ENCODE data around the gene SPRED3.
"Not testable (repeated sequence)": the region's sequence is repeated elsewhere in the genome, so short reads cannot be mapped to it uniquely, and the experiment has no call there.

DNA sequence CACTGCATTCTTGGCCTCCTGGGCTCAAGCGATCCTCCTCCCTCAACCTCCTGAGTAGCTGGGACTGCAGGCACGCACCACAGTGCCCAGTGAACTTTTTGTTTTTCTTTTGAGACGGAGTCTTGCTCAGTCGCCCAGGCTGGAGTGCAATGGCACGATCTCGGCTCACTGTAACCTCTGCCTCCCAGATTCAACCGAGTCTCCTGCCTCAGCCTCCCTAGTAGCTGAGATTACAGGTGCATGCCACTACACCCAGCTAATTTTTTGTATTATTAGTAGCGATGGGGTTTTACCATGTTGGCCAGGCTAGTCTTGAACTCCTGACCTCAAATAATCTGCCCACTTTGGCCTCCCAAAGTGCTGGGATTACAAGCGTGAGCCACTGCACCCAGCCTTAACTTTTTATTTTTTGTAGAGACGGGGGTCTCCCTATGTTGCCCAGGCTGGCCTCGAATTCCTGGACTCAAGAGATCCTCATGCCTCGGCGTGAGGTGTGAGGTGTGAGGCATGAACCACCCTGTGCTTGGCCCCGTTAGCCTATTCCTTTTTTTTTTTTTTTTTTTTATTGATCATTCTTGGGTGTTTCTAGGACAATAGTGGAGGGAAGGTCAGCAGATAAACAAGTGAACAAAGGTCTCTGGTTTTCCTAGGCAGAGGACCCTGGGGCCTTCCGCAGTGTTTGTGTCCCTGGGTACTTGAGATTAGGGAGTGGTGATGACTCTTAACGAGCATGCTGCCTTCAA lies 25.4 kb upstream of the SPRED3 start:
- TF ChIP-seq, protein P1, sequence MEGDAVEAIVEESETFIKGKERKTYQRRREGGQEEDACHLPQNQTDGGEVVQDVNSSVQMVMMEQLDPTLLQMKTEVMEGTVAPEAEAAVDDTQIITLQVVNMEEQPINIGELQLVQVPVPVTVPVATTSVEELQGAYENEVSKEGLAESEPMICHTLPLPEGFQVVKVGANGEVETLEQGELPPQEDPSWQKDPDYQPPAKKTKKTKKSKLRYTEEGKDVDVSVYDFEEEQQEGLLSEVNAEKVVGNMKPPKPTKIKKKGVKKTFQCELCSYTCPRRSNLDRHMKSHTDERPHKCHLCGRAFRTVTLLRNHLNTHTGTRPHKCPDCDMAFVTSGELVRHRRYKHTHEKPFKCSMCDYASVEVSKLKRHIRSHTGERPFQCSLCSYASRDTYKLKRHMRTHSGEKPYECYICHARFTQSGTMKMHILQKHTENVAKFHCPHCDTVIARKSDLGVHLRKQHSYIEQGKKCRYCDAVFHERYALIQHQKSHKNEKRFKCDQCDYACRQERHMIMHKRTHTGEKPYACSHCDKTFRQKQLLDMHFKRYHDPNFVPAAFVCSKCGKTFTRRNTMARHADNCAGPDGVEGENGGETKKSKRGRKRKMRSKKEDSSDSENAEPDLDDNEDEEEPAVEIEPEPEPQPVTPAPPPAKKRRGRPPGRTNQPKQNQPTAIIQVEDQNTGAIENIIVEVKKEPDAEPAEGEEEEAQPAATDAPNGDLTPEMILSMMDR (IDR thresholded peaks at IDR 0.05), result not testable (repeated sequence)
- TF ChIP-seq POLR2A (IDR thresholded peaks at IDR 0.05), result not testable (repeated sequence)

Data from thyroid gland (tissue), 4 donors.